ENCODE data around the gene SEC14L6. TPM values are rescaled to one million over a fixed set of nuclear protein-coding genes. Genes with fewer than 3 reads are reported as not detected.

The SEC14L6 gene
- total RNA-seq, 1 donor from 2014 or later: 0.40 TPM

- intact Hi-C loops (cut with DNase I): no loop called here
These were observed 72.4 kb downstream of the SEC14L6 start for GRCh38 chr22:30474121-30474520.

GRCh38 chr22:30472994-30473720 is 73.4 kb downstream of the SEC14L6 start:
- DNase-seq (ENCODE audit: low spot score): no peak
- intact Hi-C loops (cut with DNase I): no loop called here

More at GRCh38 chr22:30474121-30474520, 72.4 kb downstream of the SEC14L6 start:
- no peak for DNase-seq (ENCODE audit: low spot score)

Other genes with a start within 250 kb of the SEC14L6 start
- 5.7 TPM for gene TBC1D10A, start 219.8 kb downstream of the SEC14L6 start, total RNA-seq
- 106 TPM for gene SF3A1, start 189.8 kb downstream of the SEC14L6 start, total RNA-seq
- gene CCDC157, start 189.7 kb downstream of the SEC14L6 start, total RNA-seq: 0.78 TPM
- gene RNF215, start 159.3 kb downstream of the SEC14L6 start, total RNA-seq: 10.5 TPM
- 1.3 TPM for gene SEC14L2, start 149.7 kb downstream of the SEC14L6 start, total RNA-seq
- 10.2 TPM for gene MTFP1, start 121.0 kb downstream of the SEC14L6 start, total RNA-seq
- not detected for gene SEC14L3, start 74.7 kb downstream of the SEC14L6 start, total RNA-seq
- gene SEC14L4, start 41.0 kb downstream of the SEC14L6 start, total RNA-seq: 0.11 TPM
- 0.32 TPM for gene GAL3ST1, start 27.9 kb upstream of the SEC14L6 start, total RNA-seq
- 28.1 TPM for gene PES1, start 45.2 kb upstream of the SEC14L6 start, total RNA-seq
- 10.3 TPM for gene TCN2, start 60.4 kb upstream of the SEC14L6 start, total RNA-seq
- 4.2 TPM for gene SLC35E4, start 89.0 kb upstream of the SEC14L6 start, total RNA-seq
- gene DUSP18, start 121.1 kb upstream of the SEC14L6 start, total RNA-seq: 3.4 TPM
- 8.9 TPM for gene OSBP2, start 148.1 kb upstream of the SEC14L6 start, total RNA-seq